RPMI8226 (cell line): ENCODE measurements around the gene PLP2.

Experiments used
- DNase-seq: peaks from one replicate; pipeline ENCODE4 v3.0.0-alpha.2; 2015

Gene PLP2

DNA sequence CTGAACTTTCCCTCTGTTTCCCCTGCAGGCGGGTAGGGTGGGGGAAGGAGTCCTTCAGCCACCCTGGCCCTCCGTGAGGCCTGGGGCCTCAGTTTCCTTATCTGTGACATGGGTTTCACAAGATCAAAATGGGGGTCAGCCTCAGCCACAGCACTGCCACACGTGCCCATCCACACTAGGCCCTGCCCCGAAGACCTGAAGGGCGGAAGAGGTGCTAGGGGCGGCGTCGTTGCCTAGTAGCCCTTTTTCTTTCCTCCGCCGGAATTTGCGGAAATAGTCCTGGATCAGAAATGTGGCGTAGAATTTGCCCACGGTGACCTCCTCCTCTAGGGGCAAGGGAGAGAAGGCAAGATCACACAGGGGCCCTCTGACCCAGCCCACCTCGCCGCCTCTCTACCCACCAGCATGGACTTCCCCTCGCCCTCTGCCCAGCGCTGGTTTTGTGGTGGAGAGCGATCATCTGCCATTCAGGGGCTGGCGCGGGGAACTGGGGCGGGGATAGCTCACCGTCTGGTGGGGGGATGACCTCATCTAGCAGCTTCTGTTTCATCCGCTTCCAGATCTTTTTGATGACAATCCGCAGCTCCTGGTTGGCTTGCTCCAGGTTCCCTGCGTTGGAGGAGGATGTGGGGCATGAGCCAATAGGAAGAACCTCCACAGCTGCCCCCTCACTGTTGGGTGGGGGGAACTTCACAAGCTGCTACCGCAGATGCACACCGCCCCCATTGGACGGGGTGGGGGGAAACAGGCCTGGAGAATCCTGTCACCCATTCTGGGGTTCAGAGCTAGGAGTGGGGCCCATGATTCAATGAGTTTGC lies 37.9 kb downstream of the PLP2 start:
- no peak for DNase-seq

DNA sequence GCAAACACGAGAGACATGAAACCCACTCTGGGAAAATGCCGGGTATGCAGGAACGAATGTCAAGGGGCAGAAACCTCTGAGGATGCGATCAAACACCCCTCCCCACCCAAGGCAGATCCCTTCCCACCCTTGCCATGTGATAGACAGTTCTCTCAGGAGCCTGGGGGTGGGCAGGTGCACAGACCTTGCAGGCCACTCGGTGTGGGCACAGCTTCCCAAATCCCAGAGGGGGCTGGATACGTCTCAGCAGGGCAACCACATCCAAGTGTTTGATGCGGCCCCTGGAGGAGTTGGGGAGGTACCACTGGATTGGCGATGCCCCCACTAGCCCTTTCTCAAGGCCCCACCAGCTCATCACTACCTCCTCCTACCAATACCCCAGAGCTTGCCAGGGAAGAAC lies 38.7 kb downstream of the PLP2 start:
- no peak for DNase-seq

DNA sequence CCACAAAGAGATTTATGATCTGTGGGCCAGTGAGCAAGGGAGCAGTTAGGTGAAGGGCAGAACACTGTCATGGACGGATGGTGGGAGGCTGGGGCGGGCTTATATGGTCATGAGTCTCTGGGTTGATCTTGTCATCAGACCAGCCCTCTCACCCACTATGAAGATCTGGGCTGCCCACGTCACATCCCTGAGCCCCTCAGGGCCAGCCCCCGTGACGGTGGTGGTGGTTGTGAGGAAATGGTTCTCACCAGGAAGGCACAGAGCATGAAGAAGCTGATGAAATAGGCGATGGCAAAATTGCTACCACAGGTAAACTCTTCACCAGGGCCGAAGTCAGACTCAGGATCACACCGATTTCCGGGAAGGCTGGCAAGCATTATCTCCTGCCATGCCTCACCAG lies 39.4 kb downstream of the PLP2 start:
- DNase-seq, result no peak

DNA sequence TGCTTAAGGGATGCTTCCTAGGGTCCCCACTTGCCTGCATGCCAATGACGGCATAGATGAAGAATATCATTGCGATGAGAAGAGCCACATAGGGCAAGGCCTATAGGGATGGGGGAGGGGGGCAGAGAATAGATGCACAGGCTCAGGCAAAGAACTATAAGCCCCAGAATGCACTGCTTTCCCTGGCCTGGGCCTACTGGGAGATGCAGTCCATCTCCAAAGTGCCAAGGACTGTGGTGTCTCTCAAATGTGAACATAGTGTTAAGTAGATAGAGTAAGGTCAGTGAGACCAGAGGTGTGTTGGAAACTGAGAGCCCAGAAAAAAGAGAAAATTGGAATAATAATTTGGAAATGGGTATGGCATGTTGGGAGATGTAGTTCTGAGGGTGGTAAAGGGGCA lies 40.5 kb downstream of the PLP2 start:
- DNase-seq, result no peak

DNA sequence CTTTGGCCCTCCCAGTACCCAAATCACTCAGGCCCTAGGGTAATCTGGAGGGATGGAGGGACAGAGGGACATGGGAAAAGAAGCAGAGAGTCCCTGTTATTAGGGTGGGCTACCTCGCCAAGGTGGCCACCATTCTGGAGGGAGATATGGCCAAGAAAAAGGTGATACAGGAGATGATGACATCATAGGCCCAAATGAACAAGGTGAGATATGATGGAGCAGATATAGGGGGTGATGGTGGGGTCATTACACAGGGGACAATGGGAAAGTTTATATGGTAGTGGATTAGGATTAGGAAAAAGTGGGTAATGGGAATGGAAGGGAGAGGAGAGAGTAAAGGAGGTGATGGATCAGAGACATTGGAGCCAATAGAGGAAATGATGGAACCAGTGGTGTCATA lies 41.2 kb downstream of the PLP2 start:
- no peak for DNase-seq

DNA sequence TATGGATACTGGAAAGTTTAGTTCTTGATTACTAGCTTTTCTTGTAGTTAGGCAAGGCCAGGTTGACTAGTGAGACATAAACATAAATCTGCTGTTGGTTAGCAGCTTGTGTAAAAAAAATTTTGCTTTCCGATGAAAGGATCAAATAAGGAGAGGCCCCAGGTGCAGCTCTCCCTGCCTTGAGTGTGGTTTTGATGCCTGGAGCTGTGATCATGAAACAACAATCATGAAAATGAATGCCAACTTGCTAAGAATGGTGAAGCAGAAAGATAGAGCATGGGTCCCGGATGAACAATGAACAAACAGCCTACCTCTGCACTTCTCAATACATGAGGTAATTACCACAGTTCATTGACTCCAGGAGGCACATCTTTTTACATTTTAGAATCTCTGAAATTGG lies 42.7 kb downstream of the PLP2 start:
- no peak for DNase-seq

DNA sequence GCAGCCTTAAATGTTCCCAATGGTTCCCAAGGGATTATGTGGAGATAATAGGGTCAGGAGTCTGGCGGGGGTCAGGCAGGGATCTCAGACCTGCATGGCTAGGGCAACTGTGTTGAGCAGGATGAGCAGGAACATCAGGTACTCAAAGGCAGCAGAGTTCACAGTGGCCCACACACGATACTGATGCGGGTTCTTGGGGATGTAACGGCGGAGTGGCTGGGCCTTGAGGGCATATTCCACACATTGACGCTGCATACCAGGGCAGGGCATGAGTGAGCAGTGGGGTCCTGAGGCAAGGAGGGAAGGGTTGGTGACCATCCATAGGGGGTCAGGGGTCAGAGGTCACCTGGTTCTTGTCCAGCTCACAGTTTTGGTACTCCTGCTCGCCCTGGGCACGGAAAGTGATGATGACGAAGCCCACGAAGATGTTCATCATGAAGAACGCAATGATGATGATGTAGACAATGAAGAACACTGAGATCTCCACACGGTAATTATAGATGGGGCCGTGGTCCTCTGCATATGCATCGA lies 43.4 kb downstream of the PLP2 start:
- DNase-seq, result no peak

DNA sequence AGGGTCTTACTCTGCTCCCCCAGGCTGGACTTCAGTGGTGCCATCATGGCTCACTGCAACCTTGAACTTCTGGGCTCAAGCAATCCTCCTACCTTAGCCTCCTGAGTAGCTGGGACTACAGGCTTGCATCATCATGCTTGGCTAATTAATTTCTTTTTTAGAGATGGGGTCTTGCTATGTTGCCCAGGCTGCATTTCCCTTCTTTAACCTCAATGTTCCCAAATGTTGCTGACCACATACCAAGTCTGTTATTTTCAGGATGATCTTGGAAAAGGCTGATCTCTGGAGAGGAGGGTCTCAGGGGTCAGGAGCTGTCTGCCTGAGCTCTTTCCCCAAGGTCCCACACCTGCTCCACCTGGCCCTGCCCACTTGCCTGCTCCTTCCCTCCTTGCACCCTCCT lies 48.4 kb downstream of the PLP2 start:
- DNase-seq, result no peak

DNA sequence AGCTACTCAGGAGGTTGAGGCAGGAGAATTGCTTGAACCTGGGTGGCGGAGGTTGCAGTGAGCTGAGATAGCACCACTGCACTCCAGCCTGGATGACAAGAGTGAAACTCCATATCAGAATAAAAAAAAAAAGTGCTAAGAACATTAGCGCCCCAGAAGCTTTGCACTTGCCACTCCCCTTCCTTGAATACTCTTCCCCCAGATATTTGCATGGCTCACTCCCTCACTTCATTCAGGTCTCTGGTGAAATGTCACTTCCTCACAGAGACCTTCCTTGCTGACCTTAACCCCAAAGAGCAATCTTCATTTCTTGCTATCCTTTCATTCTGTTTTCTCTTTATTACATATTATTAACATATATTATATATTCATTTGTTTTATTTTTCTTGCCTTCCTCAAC lies 50.2 kb downstream of the PLP2 start:
- no peak for DNase-seq
